T-cell (primary cell): ENCODE measurements around the gene CLPTM1L. TPM values are rescaled to one million over a fixed set of nuclear protein-coding genes. Genes with fewer than 3 reads are reported as not detected.
"Not testable (repeated sequence)": the region's sequence is repeated elsewhere in the genome, so short reads cannot be mapped to it uniquely, and the experiment has no call there.

Experiments
- ATAC-seq, 4 experiments: fragments of 200-7000 bp in 3 of 4; fragments of 150-1000 bp in 1 of 4; cut with Tn5 transposase; replicated peaks in 1 of 4; 1 replicate in 3 of 4; 2 replicates in 1 of 4; pipeline ENCODE4 v1.10.0; 2021; ENCODE audit warnings: moderate library complexity in 3 of 4, mild to moderate bottlenecking in 2 of 4, moderate number of reproducible peaks in 1 of 4
- CTCF ChIA-PET, 2 donors: fragments of 300-600 bp; sonication (Branson Sonifier 250); formaldehyde crosslinking; loops; one replicate each; lab custom pipeline; 2022; ENCODE audit warnings: antibody characterized with exemption in 2 of 2; lab: Charles Lee
- POLR2A ChIA-PET, 2 donors: fragments of 300-600 bp; sonication (Branson Sonifier 250); formaldehyde crosslinking; loops; one replicate each; lab custom pipeline; 2022; ENCODE audit warnings: antibody characterized with exemption in 2 of 2; lab: Charles Lee
- DNase-seq, 35 experiments: peaks; one replicate each; pipeline versions ENCODE4 v3.0.0 to v3.0.0-alpha.2; 2013 to 2023
- H3K27ac ChIP-seq: one replicate; pipeline ENCODE4 v1.5.1; 2013; ENCODE audit warnings: low read length
- H3K27me3 ChIP-seq, 2 experiments: replicated peaks in 1 of 2; 1 replicate in 1 of 2; 2 replicates in 1 of 2; pipeline versions ENCODE4 v1.6.1 to v1.7.0; 2013; ENCODE audit warnings: low read length in 1 of 2, mixed read lengths in 1 of 2; ENCODE audit not compliant: control insufficient read depth in 2 of 2, insufficient read depth in 2 of 2; ENCODE audit errors: extremely low read depth in 1 of 2
- H3K36me3 ChIP-seq, 2 donors: 1 replicate in 1 of 2; 2 replicates in 1 of 2; pipeline versions ENCODE4 v1.6.1 to v1.7.0; 2013; ENCODE audit warnings: low read length in 1 of 2; ENCODE audit not compliant: control insufficient read depth in 2 of 2, insufficient read depth in 1 of 2; ENCODE audit errors: extremely low read depth in 1 of 2
- H3K4me1 ChIP-seq, 2 experiments: 1 replicate in 1 of 2; 2 replicates in 1 of 2; pipeline versions ENCODE4 v1.6.1 to v1.7.0; 2013; ENCODE audit warnings: low read length in 2 of 2, mixed read lengths in 1 of 2; ENCODE audit not compliant: insufficient read depth in 2 of 2, control insufficient read depth in 1 of 2; ENCODE audit errors: extremely low read depth in 1 of 2
- H3K4me3 ChIP-seq, 2 donors: 1 replicate in 1 of 2; 2 replicates in 1 of 2; pipeline versions ENCODE4 v1.5.1 to v1.7.0; 2013; ENCODE audit warnings: mild to moderate bottlenecking in 2 of 2, low read length in 1 of 2, moderate library complexity in 1 of 2; ENCODE audit not compliant: control insufficient read depth in 1 of 2; ENCODE audit errors: extremely low read depth in 1 of 2
- H3K9me3 ChIP-seq: 2 replicates; pipeline ENCODE4 v1.7.0; 2013
- H3K27ac Mint-ChIP-seq, 2 donors: one replicate each; pipeline ENCODE4 v1.8.0; 2020 to 2021; ENCODE audit warnings: mild to moderate bottlenecking in 2 of 2, mixed read lengths in 2 of 2
- H3K27me3 Mint-ChIP-seq, 2 donors: one replicate each; pipeline ENCODE4 v1.8.0; 2021 to 2022; ENCODE audit warnings: mixed read lengths in 2 of 2
- H3K36me3 Mint-ChIP-seq: one replicate; pipeline ENCODE4 v1.8.0; 2021; ENCODE audit warnings: mixed read lengths
- H3K4me1 Mint-ChIP-seq, 3 donors: one replicate each; pipeline ENCODE4 v1.8.0; 2020 to 2022; ENCODE audit warnings: mixed read lengths in 3 of 3, mild to moderate bottlenecking in 1 of 3
- H3K4me3 Mint-ChIP-seq, 3 donors: one replicate each; pipeline ENCODE4 v1.8.0; 2020 to 2022; ENCODE audit warnings: mild to moderate bottlenecking in 3 of 3, mixed read lengths in 3 of 3, moderate library complexity in 3 of 3
- H3K9me3 Mint-ChIP-seq, 3 donors: one replicate each; pipeline ENCODE4 v1.8.0; 2020 to 2022; ENCODE audit warnings: mixed read lengths in 3 of 3
- WGBS: methylation state at CpG from one replicate; pipeline ENCODE4 v1.1.5; 2013; ENCODE audit warnings: missing lambda C conversion rate; ENCODE audit not compliant: insufficient coverage; 5-methylcytosine and 5-hydroxymethylcytosine counted together
- total RNA-seq, 35 experiments: library from RNA in 6 of 35; stranded (reverse) in 6 of 35; fragments of 120-200 nt in 1 of 35; gene quantifications; one replicate each; pipeline versions ENCODE4 v1.2.1 to v1.2.4 and lab custom pipeline; 2013 to 2026

CLPTM1L gene
- total RNA-seq, 5 donors from 2014 or later (not counting 1 experiment from before 2014, with no cell fraction given): 70.9 to 91.0 (median 82.1) TPM

DNA sequence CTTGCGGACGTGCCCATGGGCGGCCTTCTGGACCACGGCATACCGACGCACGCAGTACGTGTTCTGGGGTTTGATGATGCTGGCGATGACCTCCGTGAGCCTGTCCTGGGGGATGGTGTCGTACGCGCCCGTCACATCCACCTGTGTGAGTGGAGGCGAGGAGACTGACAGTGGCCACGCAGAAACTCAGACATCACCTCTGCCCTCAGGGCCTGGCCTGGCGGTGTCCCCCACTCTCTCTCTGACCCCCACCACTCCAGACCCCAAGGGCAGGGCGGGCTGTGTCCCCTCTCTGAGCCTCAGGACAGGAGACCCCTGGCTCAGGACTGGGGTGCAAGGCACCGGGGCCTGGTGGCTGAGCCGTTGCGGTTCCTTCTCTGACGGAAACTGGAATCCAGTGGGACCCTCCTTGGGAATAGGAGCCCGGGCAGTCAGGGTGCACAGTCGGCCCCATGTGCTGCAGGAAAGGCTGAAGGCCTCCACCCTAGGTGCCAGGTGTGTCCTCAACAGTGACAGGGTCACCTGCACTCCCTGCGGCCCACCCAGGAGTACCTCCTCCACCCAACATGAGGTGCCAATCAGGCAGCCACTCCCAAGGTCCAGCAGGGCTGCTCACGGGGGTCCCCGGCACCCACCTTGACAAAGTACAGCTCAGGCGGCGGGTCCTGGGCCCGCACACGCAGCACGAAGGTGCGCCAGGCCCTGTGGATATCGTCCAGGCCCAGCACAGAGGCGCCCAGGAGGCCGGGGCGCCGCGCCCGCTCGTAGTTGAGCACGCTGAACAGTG, 66.0 kb downstream of the CLPTM1L start:
- H3K27me3 ChIP-seq: peaks cover 0 to 6% of the 10 kb centered on the region in 2 experiments

DNA sequence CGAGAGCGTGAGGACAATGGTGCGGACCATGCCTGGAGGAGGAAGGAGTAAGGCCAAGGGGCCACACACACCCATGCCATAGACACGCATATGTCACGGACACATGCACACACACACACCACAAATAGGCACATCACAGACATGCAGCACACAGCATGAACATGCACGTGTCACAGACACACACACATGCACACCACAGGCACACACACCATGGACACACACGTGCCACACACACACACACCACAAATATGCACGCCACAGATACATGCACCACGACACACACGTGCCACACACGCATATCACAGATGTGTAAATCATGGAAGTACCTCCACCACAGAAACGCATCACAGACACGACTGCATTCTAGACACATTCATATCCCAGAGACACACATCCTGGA, 66.7 kb downstream of the CLPTM1L start:
- Mint-ChIP-seq H3K27me3 (no peaks in the 10 kb centered on the region), H3K27ac (no peak overlapping the region), H3K4me3 (no peak overlapping the region), H3K4me1 (peaks cover 0 to 2% (median 0%) of the 10 kb centered on the region in 3 donors), H3K36me3 (no peaks in the 10 kb centered on the region), H3K9me3 (no peaks in the 10 kb centered on the region)
- H3K27ac ChIP-seq: no peak overlapping the region
- no peak overlapping the region for H3K4me3 ChIP-seq
- peaks cover 0 to 6% of the 10 kb centered on the region in 2 experiments for H3K27me3 ChIP-seq
- ChIA-PET POLR2A (no interaction called here), CTCF (no interaction called here)
- H3K4me1 ChIP-seq: peaks cover 0 to 14% of the 10 kb centered on the region in 2 experiments
- 93% methylated on average over 13 of the region's 13 CpGs for WGBS
- DNase-seq (no peak), ATAC-seq (no peak)
- peaks cover 0 to 8% of the 10 kb centered on the region in 2 donors for H3K36me3 ChIP-seq
- no peaks in the 10 kb centered on the region for H3K9me3 ChIP-seq

More for the DNA sequence above, 66.0 kb downstream of the CLPTM1L start:
- ChIA-PET POLR2A (no interaction called here), CTCF (no interaction called here)
- no peak overlapping the region for H3K4me3 Mint-ChIP-seq
- Histone ChIP-seq H3K9me3 (no peaks in the 10 kb centered on the region), H3K36me3 (peaks cover 0 to 8% of the 10 kb centered on the region in 2 donors), H3K4me1 (peaks cover 0 to 12% of the 10 kb centered on the region in 2 experiments), H3K4me3 (no peak overlapping the region), H3K27ac (no peak overlapping the region)
- no peak overlapping the region for H3K27ac Mint-ChIP-seq
- ATAC-seq: no peak
- no peaks in the 10 kb centered on the region for H3K36me3 Mint-ChIP-seq
- DNase-seq: no peak
- no peaks in the 10 kb centered on the region for H3K27me3 Mint-ChIP-seq
- H3K4me1 Mint-ChIP-seq: peaks cover 0 to 2% (median 0%) of the 10 kb centered on the region in 3 donors
- no peaks in the 10 kb centered on the region for H3K9me3 Mint-ChIP-seq
- 97% methylated on average over 37 of the region's 42 CpGs for whole genome bisulfite sequencing

DNA sequence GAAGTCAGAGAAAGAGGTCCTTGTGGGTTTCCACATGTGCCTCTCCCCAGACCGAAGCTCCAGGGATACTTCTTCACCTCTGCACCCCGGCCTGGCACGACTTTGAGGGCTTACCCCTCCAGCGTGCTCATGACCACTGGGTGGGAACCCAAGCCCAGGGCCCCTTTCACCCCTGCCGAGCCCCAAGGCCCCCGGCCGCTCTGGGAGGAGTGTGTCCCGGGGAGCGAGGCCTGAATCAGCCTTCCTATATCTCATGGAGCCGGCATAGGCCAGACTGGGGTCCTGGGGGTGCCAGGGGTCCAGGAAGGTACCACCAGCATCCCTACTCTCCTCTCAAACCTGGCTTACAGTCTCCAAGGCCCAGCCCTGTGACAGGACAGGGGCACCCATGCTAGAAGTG, 67.1 kb downstream of the CLPTM1L start:
- no peaks in the 10 kb centered on the region for H3K27me3 Mint-ChIP-seq
- no peak overlapping the region for H3K4me3 Mint-ChIP-seq
- no peaks in the 10 kb centered on the region for H3K9me3 Mint-ChIP-seq
- ATAC-seq: no peak
- peaks cover 0 to 2% (median 0%) of the 10 kb centered on the region in 3 donors for H3K4me1 Mint-ChIP-seq
- no peak for DNase-seq
- ChIA-PET CTCF (no interaction called here), POLR2A (no interaction called here)
- Histone ChIP-seq H3K36me3 (peaks cover 0 to 8% of the 10 kb centered on the region in 2 donors), H3K27ac (no peak overlapping the region), H3K27me3 (peaks cover 0 to 6% of the 10 kb centered on the region in 2 experiments), H3K4me3 (no peak overlapping the region), H3K4me1 (peaks cover 0 to 14% of the 10 kb centered on the region in 2 experiments), H3K9me3 (no peaks in the 10 kb centered on the region)
- no peak overlapping the region for H3K27ac Mint-ChIP-seq
- WGBS: 93% methylated on average over 7 of the region's 10 CpGs
- H3K36me3 Mint-ChIP-seq: no peaks in the 10 kb centered on the region

DNA sequence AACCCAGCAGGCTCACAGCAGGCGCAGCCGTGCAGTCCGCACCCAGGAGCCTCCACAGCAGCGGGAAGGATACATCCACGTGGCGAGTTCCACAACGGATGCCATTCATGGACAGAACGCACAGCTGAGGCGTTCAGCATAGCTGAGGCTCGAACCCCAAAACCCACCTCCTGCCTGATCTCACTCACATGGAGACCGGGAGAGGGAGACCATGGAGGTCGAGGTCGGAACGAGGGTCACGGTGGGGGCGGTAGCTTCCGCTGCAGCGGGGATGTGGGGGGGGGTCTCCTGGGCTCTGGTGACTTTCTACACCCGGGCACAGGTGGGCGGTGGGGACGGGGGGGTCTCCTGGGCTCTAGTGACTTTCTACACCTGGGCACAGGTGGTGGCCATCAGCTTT, 67.6 kb downstream of the CLPTM1L start:
- WGBS: 96% methylated on average over 9 of the region's 21 CpGs
- POLR2A ChIA-PET: no interaction called here
- H3K27ac ChIP-seq: no peak overlapping the region
- no peak overlapping the region for H3K4me3 ChIP-seq
- H3K27ac Mint-ChIP-seq: no peak overlapping the region
- no peaks in the 10 kb centered on the region for H3K9me3 Mint-ChIP-seq
- H3K4me3 Mint-ChIP-seq: no peak overlapping the region
- ATAC-seq (no peak), DNase-seq (no peak)
- H3K4me1 Mint-ChIP-seq: peaks cover 0 to 2% (median 0%) of the 10 kb centered on the region in 3 donors
- H3K27me3 ChIP-seq: peaks cover 0 to 6% of the 10 kb centered on the region in 2 experiments
- H3K4me1 ChIP-seq: peaks cover 0 to 14% of the 10 kb centered on the region in 2 experiments
- H3K36me3 Mint-ChIP-seq: no peaks in the 10 kb centered on the region
- H3K27me3 Mint-ChIP-seq: no peaks in the 10 kb centered on the region
- no peaks in the 10 kb centered on the region for H3K9me3 ChIP-seq
- CTCF ChIA-PET: no interaction called here
- peaks cover 0 to 8% of the 10 kb centered on the region in 2 donors for H3K36me3 ChIP-seq

DNA sequence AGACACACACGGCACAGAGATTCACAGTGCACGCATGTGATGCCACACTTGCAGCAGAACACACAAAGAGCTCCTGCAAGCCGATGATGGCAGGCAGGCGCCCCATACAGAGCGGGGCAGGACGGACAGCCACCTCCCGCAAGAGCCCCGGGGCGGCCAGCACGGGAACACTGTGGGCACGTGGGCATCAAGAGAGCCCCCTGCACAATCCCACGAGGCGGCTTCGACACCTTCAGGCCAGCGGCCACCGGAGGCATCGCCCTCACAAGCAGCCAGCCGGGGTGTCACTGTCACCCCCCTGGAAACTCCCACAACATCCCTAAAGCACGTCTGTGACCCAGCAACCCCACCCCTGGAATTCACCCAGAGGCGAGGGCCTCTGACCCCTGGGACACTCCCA, 68.0 kb downstream of the CLPTM1L start:
- Histone ChIP-seq H3K27me3 (peaks cover 0 to 6% of the 10 kb centered on the region in 2 experiments), H3K9me3 (no peaks in the 10 kb centered on the region), H3K27ac (no peak overlapping the region), H3K4me3 (no peak overlapping the region), H3K36me3 (peaks cover 0 to 8% of the 10 kb centered on the region in 2 donors), H3K4me1 (peaks cover 0 to 14% of the 10 kb centered on the region in 2 experiments)
- Mint-ChIP-seq H3K9me3 (no peaks in the 10 kb centered on the region), H3K4me1 (peaks cover 0 to 2% (median 0%) of the 10 kb centered on the region in 3 donors), H3K27me3 (no peaks in the 10 kb centered on the region), H3K27ac (no peak overlapping the region), H3K4me3 (no peak overlapping the region), H3K36me3 (no peaks in the 10 kb centered on the region)
- DNase-seq: no peak
- WGBS: 90% methylated on average over 18 of the region's 20 CpGs
- no peak for ATAC-seq
- POLR2A ChIA-PET: no interaction called here
- CTCF ChIA-PET: no interaction called here

DNA sequence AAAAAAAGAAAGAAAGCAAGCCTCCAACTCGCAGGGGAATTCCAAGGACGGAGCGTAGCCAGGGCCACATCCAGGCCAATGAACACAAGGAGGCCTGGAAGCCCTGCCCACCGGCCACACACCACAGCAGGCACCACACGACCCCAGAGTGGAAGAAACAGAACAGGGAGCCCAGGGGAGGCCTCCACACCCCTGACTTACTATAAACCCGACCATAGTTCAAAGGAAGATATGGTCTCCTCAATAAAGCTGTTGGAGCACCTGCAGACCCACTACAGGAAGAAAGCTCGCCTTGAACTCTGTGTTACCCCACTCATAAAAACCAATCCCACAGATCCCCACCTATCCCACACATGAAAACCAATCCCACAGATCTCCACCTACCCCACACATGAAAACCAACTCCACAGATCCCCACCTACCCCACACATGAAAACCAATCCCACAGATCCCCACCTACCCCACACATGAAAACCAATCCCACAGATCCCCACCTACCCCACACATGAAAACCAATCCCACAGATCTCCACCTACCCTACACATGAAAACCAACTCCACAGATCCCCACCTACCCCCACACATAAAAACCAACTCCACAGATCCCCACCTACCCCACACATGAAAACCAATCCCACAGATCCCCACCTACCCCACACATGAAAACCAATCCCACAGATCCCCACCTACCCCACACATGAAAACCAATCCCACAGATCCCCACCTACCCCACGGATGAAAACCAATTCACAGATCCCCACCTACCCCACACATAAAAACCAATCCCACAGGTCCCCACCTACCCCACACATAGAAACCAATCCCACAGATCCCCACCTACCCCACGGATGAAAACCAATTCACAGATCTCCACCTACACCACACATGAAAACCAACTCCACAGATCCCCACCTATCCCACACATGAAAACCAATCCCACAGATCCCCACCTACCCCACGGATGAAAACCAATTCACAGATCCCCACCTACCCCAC, 69.2 kb downstream of the CLPTM1L start:
- H3K9me3 ChIP-seq, POLR2A ChIA-PET, ATAC-seq, H3K27me3 ChIP-seq, H3K27ac ChIP-seq, DNase-seq, H3K27ac Mint-ChIP-seq, H3K4me3 ChIP-seq, H3K9me3 Mint-ChIP-seq, H3K36me3 ChIP-seq, CTCF ChIA-PET, H3K4me3 Mint-ChIP-seq, H3K27me3 Mint-ChIP-seq, H3K36me3 Mint-ChIP-seq, H3K4me1 Mint-ChIP-seq: not testable (repeated sequence)
- H3K4me1 ChIP-seq: peaks cover 0 to 14% of the 10 kb centered on the region in 2 experiments
- WGBS: 64% methylated on average over 10 of the region's 10 CpGs
